ENCODE data around the gene CHST15. TPM values are rescaled to one million over a fixed set of nuclear protein-coding genes. Genes with fewer than 3 reads are reported as not detected.

Gene CHST15
- total RNA-seq, 1 experiment from 2014 or later, result 26.7 TPM

DNA sequence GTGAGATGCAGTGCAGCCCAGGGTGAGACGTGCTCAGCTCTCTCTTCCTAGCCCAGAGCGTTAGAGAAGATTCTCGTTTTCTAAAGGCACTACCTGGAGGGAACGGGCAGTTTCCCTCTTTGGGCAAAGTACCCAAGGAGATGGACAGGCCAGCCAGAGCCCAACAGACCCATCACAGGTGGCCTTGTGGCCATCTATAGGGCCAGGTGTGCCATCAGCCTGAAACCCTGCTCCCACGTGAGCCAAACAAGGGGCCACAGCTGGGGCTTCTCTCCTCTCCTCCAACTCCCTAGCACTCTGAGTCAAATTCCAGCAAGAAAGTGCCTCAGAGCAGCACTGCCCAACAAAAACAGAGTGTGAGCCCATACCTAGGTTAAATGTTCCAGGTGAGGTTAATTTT is 22.3 kb downstream of the CHST15 start:
- peaks cover 2% of the 10 kb centered on the region for H3K36me3 Mint-ChIP-seq (ENCODE audit: insufficient read depth, unreplicated experiment)
- DNase-seq, result no peak
- H3K4me3 Mint-ChIP-seq (ENCODE audit: unreplicated experiment), result no peak overlapping the region
- H3K27me3 Mint-ChIP-seq (ENCODE audit: insufficient read depth, unreplicated experiment), result peaks cover 3% of the 10 kb centered on the region
- H3K36me3 ChIP-seq (ENCODE audit: control insufficient read depth, insufficient read depth, low read length), result no peaks in the 10 kb centered on the region
- no TSS peak for BruUV-seq (replicated peaks)
- H3K9me3 ChIP-seq, result no peaks in the 10 kb centered on the region
- peaks cover 2% of the 10 kb centered on the region for H3K4me1 Mint-ChIP-seq (ENCODE audit: low read depth, unreplicated experiment)
- no peak overlapping the region for H3K27ac Mint-ChIP-seq (ENCODE audit: unreplicated experiment)
- no peaks in the 10 kb centered on the region for H3K27me3 ChIP-seq (replicated peaks; ENCODE audit: control insufficient read depth, insufficient read depth, low read length)
- POLR2A ChIA-PET, result no interaction called here
- H3K4me3 ChIP-seq (ENCODE audit: low read depth, low read length), result no peak overlapping the region
- CTCF ChIA-PET, result no interaction called here
- intact Hi-C loops (cut with micrococcal nuclease; ENCODE audit: unreplicated experiment), result no loop called here
- H3K9me3 Mint-ChIP-seq (ENCODE audit: unreplicated experiment), result no peaks in the 10 kb centered on the region
- H3K4me1 ChIP-seq, result peaks cover under 1% of the 10 kb centered on the region
- TF ChIP-seq, protein P1, sequence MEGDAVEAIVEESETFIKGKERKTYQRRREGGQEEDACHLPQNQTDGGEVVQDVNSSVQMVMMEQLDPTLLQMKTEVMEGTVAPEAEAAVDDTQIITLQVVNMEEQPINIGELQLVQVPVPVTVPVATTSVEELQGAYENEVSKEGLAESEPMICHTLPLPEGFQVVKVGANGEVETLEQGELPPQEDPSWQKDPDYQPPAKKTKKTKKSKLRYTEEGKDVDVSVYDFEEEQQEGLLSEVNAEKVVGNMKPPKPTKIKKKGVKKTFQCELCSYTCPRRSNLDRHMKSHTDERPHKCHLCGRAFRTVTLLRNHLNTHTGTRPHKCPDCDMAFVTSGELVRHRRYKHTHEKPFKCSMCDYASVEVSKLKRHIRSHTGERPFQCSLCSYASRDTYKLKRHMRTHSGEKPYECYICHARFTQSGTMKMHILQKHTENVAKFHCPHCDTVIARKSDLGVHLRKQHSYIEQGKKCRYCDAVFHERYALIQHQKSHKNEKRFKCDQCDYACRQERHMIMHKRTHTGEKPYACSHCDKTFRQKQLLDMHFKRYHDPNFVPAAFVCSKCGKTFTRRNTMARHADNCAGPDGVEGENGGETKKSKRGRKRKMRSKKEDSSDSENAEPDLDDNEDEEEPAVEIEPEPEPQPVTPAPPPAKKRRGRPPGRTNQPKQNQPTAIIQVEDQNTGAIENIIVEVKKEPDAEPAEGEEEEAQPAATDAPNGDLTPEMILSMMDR (IDR thresholded peaks at IDR 0.05; ENCODE audit: insufficient read depth in 1 of 2, low read depth in 1 of 2, low read length in 1 of 2, severe bottlenecking in 1 of 2, unreplicated experiment in 1 of 2), result no peak

DNA sequence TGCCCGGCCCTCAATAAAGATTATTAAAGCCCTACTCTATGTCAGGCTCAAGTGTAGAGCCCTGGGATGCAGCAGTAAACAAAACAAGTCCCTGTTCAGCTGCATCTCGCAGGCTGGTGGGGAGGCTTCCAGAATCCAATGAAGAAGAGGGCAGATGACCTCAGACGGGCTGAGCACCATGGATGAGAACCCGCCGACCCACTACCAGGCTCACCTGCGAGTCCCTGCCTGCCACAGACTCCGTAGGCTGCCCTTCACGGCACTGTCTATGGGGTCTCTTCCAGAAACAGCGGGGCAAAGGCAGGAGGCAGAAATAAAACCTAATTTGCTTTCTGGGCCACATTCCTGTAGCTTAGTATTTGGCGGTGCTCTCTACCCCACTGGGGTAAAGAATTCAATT is 22.7 kb downstream of the CHST15 start:
- no peaks in the 10 kb centered on the region for H3K36me3 ChIP-seq (ENCODE audit: control insufficient read depth, insufficient read depth, low read length)
- intact Hi-C loops (cut with micrococcal nuclease; ENCODE audit: unreplicated experiment), result no loop called here
- POLR2A ChIA-PET, result no interaction called here
- Mint-ChIP-seq H3K9me3 (ENCODE audit: unreplicated experiment) (no peaks in the 10 kb centered on the region), H3K36me3 (ENCODE audit: insufficient read depth, unreplicated experiment) (peaks cover 6% of the 10 kb centered on the region), H3K4me3 (ENCODE audit: unreplicated experiment) (no peak overlapping the region), H3K4me1 (ENCODE audit: low read depth, unreplicated experiment) (peaks cover 7% of the 10 kb centered on the region), H3K27me3 (ENCODE audit: insufficient read depth, unreplicated experiment) (peaks cover 3% of the 10 kb centered on the region), H3K27ac (ENCODE audit: unreplicated experiment) (no peak overlapping the region)
- H3K4me1 ChIP-seq, result peaks cover 5% of the 10 kb centered on the region
- no TSS peak for BruUV-seq (replicated peaks)
- no peaks in the 10 kb centered on the region for H3K9me3 ChIP-seq
- no peak for DNase-seq
- no peaks in the 10 kb centered on the region for H3K27me3 ChIP-seq (replicated peaks; ENCODE audit: control insufficient read depth, insufficient read depth, low read length)
- TF ChIP-seq, protein P1 (IDR thresholded peaks at IDR 0.05; ENCODE audit: insufficient read depth in 1 of 2, low read depth in 1 of 2, low read length in 1 of 2, severe bottlenecking in 1 of 2, unreplicated experiment in 1 of 2), result no peak
- H3K4me3 ChIP-seq (ENCODE audit: low read depth, low read length), result no peak overlapping the region
- CTCF ChIA-PET, result no interaction called here

DNA sequence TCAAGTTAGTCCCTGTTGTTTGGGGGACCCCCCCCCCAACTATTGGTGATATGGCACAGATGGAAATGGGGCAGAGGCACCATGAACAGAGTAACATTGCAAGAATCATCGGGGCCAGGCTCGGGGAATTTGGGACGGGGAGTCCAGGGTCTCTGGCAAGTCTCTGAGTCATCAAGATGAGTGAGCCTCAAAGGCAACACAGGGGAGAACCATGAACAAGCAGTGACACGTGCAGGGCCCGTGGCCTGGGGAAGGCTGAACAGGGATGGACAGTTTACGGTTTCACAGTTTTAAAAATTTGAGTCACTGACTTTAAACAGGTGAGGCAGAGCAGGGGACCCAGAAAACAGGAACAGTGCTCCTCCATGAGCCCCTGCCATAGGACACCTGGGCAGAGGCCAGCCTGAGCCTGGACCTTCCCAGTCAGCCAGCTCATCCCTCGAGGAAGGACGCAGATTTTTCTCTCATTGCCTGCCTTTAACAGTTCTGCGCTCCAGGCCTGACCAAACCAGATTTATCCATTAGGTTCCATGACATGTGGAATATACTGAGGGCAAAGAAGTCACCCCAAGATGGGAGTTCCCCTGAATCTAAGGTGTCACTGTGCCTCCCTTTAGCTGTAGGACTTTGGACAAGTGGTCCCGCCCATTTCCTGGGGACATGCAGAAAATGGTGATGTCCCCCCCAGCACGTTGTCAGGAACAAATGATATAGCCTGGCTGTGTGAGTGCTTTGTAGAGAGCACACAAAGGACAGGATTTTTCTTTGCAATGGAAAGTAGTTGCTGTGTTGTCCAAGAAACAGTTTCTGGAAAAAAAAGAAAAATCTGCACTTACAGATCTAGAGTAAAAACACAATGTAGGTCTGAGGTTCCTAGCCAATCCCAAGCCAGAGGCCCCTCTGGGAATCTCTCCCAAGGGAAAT is 23.8 kb downstream of the CHST15 start:
- POLR2A ChIA-PET, result no interaction called here
- TF ChIP-seq, protein P1 (IDR thresholded peaks at IDR 0.05; ENCODE audit: insufficient read depth in 1 of 2, low read depth in 1 of 2, low read length in 1 of 2, severe bottlenecking in 1 of 2, unreplicated experiment in 1 of 2), result no peak
- intact Hi-C loops (cut with micrococcal nuclease; ENCODE audit: unreplicated experiment), result loop anchor here (2.0 kb wide), 1 partner anchor 13 kb away; no protein-coding TSS in a partner anchor
- Histone ChIP-seq H3K27me3 (replicated peaks; ENCODE audit: control insufficient read depth, insufficient read depth, low read length) (no peaks in the 10 kb centered on the region), H3K9me3 (no peaks in the 10 kb centered on the region), H3K4me1 (peaks cover 16% of the 10 kb centered on the region), H3K4me3 (ENCODE audit: low read depth, low read length) (no peak overlapping the region), H3K36me3 (ENCODE audit: control insufficient read depth, insufficient read depth, low read length) (no peaks in the 10 kb centered on the region)
- H3K9me3 Mint-ChIP-seq (ENCODE audit: unreplicated experiment), result no peaks in the 10 kb centered on the region
- H3K36me3 Mint-ChIP-seq (ENCODE audit: insufficient read depth, unreplicated experiment), result peaks cover 6% of the 10 kb centered on the region
- no peak overlapping the region for H3K27ac Mint-ChIP-seq (ENCODE audit: unreplicated experiment)
- H3K27me3 Mint-ChIP-seq (ENCODE audit: insufficient read depth, unreplicated experiment), result peaks cover 2% of the 10 kb centered on the region
- CTCF ChIA-PET, result no interaction called here
- peaks cover 13% of the 10 kb centered on the region for H3K4me1 Mint-ChIP-seq (ENCODE audit: low read depth, unreplicated experiment)
- H3K4me3 Mint-ChIP-seq (ENCODE audit: unreplicated experiment), result no peak overlapping the region
- no peak for DNase-seq
- BruUV-seq (replicated peaks), result no TSS peak

Data from Caco-2 (cell line).